Tongue (tissue), 2 donors: ENCODE data around the gene DBX2. TPM values are rescaled to one million over a fixed set of nuclear protein-coding genes. Genes with fewer than 3 reads are reported as not detected.
"Not testable (repeated sequence)": the region's sequence is repeated elsewhere in the genome, so short reads cannot be mapped to it uniquely, and the experiment has no call there.

Experiments used
- DNase-seq: peaks from one replicate; pipeline ENCODE4 v3.0.0-alpha.2; 2015
- total RNA-seq: library from RNA; depleted of rRNA; stranded (reverse); fragments of >200 nt; gene quantifications from one replicate; pipeline ENCODE4 v1.2.3, GENCODE V29; 2014

The DBX2 gene
- total RNA-seq, result 0.21 TPM

GRCh38 chr12:45050751-45051571, at the start of gene DBX2:
DBX2 (minus strand) TSS chr12:45051099; CDS start chr12:45050927, 172 bp downstream.
- peak; percentile 32 for DNase-seq

DNA sequence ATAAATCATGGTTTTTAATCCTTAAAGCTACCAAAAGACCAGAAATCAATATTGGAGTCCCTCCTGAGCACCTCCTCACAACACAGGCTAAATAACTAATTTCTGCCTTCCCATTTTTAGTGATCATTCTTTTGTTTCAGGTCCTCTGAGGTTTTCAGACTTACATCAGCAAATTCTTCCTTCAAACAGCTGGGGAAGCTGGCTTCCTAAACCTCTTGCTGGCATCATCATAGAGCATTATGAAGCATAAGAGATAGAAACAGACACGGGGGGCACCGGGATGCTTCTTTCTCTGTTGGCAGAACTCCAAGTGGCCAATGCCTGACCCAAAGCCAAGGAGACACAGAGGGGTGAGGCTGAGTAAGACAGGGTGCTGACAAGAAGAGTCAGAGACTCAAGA, 47.9 kb upstream of the DBX2 start:
- DNase-seq, result no peak

GRCh38 chr12:45095417-45095816, 44.5 kb upstream of the DBX2 start:
- DNase-seq, result not testable (repeated sequence)

DNA sequence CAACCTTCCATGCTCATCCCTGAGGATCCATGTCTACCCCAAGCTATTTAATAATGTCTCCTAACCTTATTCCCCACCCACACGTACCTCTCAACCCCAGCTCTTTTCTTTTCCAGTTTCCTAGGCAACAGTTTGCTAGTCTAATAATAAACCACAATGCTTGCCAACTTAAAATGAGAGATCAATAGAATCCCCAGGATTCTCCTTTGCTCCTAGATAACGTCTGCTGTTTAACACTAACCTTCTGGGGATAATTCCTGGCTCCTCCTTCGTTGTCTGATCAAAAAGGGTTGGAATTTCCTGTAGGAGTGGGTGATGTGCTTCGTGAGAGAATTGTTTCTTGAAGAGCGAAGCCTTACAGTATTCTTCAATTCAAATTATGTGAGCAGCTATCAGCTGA, 42.2 kb upstream of the DBX2 start:
- peak; percentile 10 for DNase-seq

DNA sequence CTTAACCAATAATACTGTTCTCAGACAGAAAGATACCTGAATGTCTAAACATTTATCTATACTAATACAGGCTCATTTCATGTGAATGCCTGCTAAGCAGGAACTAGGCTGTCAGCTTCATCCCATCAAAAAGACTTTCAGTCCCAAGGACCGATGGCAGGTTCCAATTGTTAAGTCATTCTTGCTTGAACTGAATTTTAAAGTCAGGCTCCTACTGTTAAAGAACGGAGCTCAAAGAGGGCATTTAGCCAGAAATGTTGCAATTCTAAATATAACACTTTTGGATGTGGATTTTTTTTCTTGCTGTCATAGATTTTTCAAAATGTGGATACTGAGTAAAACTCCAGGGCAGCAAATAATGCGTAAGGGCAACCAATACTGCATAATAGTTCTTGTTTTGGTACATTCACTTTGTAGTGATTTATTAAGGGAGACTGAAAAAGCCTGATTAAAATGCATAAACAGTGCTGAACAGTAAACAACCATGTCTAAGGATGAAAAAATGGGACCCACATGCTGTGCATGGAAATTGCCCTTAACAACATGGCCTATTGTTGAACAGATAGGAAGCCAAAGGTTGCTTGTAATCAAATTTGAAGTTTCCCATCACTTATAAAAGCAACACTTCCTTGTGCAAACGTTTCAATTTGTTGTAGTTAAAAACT, 38.6 kb upstream of the DBX2 start:
- peak; percentile 23 for DNase-seq

DNA sequence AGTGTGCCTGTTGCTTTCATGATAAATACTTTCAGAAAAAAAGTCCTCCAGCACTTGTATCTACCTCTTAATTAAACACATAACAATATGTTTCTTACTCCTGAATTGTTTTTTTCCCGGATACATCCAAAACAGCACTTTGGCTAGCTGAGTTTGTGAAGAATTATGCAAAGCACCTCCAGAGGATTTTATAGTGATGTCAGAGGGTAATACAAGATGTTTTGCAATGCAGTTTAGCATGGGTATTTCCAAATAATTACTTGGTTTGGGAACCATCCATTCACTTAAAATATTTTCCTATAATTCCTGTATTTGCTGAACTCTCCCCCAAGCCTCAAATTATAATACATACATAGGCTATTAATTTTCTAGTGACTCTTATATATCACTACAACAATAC, 37.7 kb upstream of the DBX2 start:
- no peak for DNase-seq

DNA sequence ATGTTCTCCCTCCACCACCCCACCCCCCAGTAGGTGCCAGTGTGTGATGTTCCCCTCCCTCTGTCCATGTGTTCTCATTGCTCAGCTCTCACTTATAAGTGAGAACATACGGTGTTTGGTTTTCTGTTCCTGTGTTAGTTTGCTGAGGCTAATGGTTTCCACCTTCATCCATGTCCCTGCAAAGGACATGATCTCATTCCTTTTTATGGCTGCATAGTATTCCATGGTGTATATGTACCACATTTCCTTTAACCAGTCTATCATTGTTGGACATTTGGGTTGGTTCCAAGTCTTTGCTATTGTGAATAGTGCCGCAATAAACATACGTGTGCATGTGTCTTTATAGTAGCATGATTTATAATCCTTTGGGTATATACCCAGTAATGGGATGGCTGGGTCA, 33.3 kb upstream of the DBX2 start:
- not testable (repeated sequence) for DNase-seq

GRCh38 chr12:45077251-45077650, 26.4 kb upstream of the DBX2 start:
- peak; percentile 18 for DNase-seq

DNA sequence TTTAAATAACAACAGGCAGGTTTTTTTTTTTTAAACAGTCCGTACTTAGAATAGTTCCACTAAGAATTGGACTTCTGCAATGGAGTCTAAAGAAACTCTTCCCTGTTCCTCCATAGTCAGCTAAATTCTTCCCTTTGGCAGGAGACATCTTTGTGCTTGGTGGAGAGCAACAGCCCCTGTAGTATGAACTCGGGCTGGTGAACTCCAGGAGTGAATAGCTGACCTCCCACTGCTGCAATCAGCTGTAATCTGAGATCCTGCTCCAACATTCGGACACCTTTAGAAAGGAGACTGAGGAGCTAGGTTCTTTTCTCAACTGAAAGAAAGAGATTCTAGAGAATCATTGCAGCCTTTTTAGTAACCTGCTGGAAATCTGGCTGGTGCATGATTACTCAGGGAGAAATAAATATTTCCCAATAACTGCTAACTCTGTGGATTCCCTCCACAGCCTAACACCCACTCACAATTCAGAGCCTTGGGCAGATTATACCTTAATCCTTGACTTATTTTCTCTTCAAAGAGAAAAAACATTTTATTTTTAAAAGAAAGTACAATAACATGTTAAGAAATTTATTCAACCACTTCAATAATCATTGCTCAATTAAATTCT, 25.6 kb upstream of the DBX2 start:
- no peak for DNase-seq

DNA sequence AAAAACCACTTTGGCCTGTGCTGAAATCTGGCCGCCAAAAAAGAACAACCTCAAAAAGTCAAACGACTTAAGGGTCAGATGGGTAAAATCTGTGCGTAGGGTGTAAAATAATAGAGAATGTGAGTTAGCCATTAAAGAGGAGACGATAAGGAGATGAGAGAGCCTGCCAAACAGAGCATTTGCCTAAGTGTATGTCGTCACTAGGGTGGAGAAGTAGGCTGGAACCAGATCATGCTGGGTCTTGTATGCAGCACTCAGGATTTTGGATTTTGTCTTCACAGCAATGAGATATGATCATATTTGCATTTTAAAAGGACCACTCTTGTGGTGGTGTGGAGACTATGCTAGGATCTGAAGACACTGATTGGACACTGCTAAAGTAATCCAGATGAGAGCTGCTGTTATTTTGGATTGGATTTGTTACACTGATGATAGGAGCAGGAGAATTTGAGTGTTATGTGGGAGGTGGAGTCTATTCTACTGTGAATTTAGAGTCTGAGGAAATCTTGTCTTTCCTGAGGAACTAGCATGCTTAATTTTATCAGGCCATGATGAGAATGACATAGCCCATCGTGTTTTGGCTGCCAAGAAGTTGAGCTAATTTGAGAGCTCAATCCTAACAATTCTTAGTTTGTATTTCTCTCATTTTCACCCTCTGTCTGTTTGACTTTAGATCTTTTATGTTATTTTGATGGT, 24.8 kb upstream of the DBX2 start:
- DNase-seq, result no peak

DNA sequence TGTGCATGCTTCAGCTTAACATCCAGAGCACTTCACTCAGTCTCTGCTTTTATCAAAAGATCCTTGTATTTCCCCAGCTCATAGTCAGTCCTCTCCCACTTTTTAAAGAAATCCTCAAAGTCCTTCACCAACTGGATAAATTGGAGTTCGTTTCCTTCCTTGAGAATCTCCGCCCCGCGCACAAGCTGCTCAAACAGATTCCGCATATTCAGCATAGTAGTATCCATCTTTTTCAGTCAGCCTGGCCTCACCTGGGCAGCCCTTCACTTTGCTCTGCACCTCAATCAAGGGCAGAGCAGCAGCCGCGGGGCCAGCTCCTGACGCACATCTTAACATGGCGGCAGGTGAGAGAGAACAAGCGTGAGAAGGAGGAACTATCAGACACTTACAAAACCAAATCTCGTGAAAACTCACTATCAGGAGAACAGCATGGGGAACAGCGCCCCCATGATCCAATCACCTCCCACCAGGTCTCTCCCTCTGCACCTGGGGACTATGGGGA, 14.3 kb upstream of the DBX2 start:
- no peak for DNase-seq

DNA sequence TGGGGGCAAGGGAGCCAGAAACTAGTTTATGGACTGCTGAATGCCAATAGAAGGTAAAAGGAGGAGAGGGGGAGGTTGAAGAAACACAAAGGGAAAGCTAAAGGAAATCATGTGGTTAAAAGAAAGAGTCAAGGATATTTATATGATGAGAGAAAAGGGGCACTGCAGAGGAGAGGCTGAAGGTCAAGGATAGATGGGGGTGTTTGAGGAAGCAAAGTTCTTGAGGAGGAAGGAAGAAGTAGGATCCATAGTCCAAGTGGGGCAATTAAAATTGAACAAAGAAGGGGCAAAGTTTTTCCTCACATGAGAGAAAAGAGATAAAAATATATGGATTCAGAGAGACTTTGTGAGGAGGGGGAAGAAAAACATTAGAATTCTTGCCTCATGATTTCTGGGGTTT, 10.1 kb upstream of the DBX2 start:
- DNase-seq, result no peak

DNA sequence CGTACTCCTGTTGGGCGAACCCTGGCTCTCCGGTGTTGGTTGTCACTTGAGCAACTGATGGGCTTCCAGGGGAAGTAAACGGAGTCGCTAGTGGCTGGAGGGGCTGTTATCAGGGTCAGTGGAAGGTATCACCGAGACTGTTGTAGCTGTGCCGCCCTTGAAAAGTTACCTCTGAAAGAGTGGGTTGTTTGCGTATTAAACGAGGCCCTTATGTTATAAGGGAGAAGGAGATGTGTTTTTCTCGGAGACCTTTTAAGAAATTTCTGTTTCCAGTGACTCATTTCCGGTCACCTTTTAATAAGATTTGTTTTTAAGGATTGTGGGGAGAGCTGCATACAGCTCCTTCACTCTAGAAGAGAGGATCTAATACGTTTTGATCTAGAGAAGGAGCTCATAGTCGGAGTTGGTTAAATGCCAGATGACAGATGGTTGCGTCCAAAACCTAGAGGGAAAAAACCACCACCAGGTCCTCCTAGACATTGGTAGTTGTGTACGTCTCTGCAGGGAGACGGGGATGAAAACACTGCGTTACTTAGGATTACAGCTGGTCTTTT, 750 bp upstream of the DBX2 start:
- DNase-seq, result peak; percentile 30

DNA sequence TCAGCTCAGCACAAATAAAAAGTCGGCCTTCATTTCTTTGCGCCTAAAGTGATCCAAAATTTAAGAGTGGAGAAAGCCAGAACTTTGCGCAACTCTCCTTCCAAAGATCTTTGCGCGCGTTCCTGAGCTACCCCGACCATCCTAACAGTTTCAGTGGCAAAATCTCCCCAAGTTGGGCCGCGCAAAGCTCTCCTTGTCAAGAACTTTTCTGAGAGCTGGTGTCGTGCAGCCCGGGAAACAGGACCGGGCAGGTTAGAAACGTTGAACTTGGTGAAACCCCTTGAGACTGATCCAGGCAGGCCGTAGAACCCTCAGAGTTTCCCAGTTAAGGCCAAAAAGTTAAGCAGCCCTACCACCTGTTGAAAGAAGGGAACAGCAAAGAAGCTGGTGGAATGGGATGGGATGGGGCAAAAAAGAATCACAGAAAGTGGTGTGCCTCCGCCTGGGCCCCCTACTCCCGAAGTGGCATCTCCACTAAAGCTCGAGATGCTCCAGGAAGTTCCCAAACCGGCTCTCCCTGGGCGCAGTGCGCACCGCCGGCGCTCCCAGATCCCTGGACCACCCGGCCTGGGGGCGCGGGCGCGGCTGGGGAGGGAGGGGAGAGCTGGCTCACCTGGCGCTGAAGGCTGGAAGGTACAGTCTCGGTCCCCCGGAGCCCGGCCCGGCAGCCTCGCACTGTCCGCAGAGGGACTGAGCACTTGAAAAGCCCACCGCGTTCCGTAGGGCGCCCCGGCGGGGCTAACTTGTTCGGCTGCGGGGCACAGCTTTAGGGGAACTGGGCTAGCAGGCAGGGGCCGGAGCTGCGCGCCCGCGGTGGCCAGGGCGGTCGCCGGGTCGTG, 768 bp downstream of the DBX2 start:
- DNase-seq, result peak; percentile 7

DNA sequence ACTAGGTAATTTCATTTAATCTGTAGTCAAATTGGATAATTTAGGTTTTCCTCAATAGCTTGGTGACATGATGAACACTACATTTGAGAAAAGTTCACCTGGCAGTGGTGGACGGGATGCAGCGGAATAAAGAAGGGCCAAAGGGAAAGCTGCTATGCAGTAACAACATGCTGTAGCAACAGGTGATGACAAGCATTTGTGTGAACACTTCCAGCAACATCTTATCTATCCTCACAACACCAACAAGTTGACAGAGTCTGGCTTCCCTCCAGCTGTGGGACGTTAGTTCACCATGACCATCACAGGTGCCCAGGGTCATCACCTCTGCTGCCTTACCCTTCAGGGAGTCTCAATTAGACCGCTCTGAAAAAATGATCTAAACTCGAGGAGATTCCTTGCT, 8.3 kb downstream of the DBX2 start:
- DNase-seq, result no peak

GRCh38 chr12:45040977-45041376, 9.9 kb downstream of the DBX2 start:
- DNase-seq, result no peak

DNA sequence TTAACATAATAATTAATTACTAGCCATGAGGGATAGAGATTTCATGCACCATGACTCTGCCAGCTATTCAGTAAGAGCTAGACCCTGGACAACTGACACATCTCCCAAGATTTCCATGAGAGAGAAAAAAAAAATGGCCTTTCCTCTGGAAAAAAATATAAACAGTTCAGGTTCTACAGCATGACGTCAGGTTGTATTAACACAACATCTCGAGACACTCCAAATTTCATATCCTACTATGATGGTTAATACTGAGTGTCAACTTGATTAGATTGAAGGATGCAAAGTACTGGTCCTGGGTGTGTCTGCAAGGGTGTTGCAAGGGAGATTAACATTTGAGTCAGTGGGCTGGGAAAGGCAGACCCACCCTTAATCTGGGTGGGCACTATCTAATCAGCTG, 11.1 kb downstream of the DBX2 start:
- no peak for DNase-seq

GRCh38 chr12:45034861-45035265, 16.0 kb downstream of the DBX2 start:
- DNase-seq, result no peak

DNA sequence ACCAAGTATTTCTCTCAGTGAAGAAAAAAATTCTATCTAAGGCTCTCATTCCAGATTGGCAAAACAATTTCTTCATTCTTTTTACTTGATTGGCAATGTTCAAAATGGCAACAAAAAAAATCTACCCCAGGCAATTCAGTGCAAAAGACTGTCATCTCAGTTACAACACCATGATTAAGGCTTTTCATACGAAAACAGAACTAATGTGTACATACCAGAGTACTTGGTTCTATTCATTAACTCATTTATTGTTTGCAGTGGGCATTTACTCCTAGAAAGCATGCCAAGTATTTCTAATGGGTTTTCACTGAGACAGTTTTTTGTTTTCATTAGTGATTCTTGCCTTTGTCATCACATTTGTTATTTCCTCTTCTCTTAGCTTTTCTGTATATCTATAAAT, 33.0 kb downstream of the DBX2 start:
- DNase-seq, result no peak

- DNase-seq, result no peak
Measured at GRCh38 chr12:45014396-45014795, 36.5 kb downstream of the DBX2 start.

DNA sequence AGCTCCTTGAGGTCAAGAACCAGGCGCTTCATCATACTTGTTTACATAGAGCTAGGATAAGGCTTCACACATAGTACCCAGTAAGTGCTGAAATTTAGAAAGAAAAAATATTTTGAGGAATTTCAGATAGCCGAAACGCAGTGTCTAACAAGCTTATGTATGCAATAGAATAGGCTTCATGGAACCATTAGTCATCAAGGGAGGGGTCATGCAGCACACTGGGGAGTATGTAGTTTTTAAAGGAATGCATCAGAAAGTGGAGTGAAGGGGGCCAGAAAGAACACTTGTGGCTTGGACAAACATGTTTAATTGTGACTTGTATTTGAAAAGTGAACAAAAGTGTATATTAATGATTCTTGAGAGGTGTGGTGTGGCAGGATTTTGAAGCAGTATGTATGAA, 38.1 kb downstream of the DBX2 start:
- DNase-seq, result no peak
